CD4-positive, alpha-beta T cell treated with Interferon alpha-2 for 1 hour (primary cell): ENCODE results near the gene FANCC.
"Not testable (repeated sequence)": the region's sequence is repeated elsewhere in the genome, so short reads cannot be mapped to it uniquely, and the experiment has no call there.

ENCODE experiments used
- DNase-seq, 2 donors: peaks; one replicate each; pipeline ENCODE4 v3.0.0-alpha.2; 2020 to 2022

FANCC gene

GRCh38 chr9:95327239-95327865 lies 9.8 kb upstream of the FANCC start:
- DNase-seq, result no peak

- DNase-seq, result no peak
Measured at GRCh38 chr9:95325221-95325620, 7.7 kb upstream of the FANCC start.

GRCh38 chr9:95317893-95318211 lies 343 bp upstream of the FANCC start:
- DNase-seq, result no peak

- no peak for DNase-seq
Measured at GRCh38 chr9:95316794-95317118, 753 bp downstream of the FANCC start.

GRCh38 chr9:95316274-95316673 lies 1.2 kb downstream of the FANCC start:
- DNase-seq, result no peak

GRCh38 chr9:95315108-95315746 lies 2.3 kb downstream of the FANCC start:
- DNase-seq, result no peak

GRCh38 chr9:95313010-95313498 lies 4.5 kb downstream of the FANCC start:
- peak in 1 of 2 donors; percentile 1 for DNase-seq

GRCh38 chr9:95311961-95312360 lies 5.5 kb downstream of the FANCC start:
- DNase-seq, result no peak

GRCh38 chr9:95307538-95307937 lies 10.0 kb downstream of the FANCC start:
- no peak for DNase-seq

- DNase-seq, result no peak
Measured at GRCh38 chr9:95306819-95307218, 10.7 kb downstream of the FANCC start.

GRCh38 chr9:95305770-95306492 lies 11.6 kb downstream of the FANCC start:
- no peak for DNase-seq

- no peak for DNase-seq
Measured at GRCh38 chr9:95302479-95302878, 15.0 kb downstream of the FANCC start.

- DNase-seq, result no peak
Measured at GRCh38 chr9:95297760-95298159, 19.7 kb downstream of the FANCC start.

GRCh38 chr9:95297316-95297715 lies 20.2 kb downstream of the FANCC start:
- DNase-seq, result no peak

GRCh38 chr9:95296761-95297160 lies 20.7 kb downstream of the FANCC start:
- DNase-seq, result no peak

- DNase-seq, result not testable (repeated sequence)
Measured at GRCh38 chr9:95293296-95293695, 24.2 kb downstream of the FANCC start.

GRCh38 chr9:95292226-95292625 lies 25.3 kb downstream of the FANCC start:
- DNase-seq, result no peak

- DNase-seq, result no peak
Measured at GRCh38 chr9:95286151-95286550, 31.4 kb downstream of the FANCC start.

GRCh38 chr9:95285307-95285706 lies 32.2 kb downstream of the FANCC start:
- no peak for DNase-seq

- DNase-seq, result no peak
Measured at GRCh38 chr9:95284162-95285080, 33.1 kb downstream of the FANCC start.

- no peak for DNase-seq
Measured at GRCh38 chr9:95283673-95284072, 33.8 kb downstream of the FANCC start.

- no peak for DNase-seq
Measured at GRCh38 chr9:95282332-95282731, 35.2 kb downstream of the FANCC start.

- no peak for DNase-seq
Measured at GRCh38 chr9:95280745-95281144, 36.8 kb downstream of the FANCC start.
